Endodermal cell (in vitro differentiated cells): ENCODE data around the gene HTR1D. TPM values are rescaled to one million over a fixed set of nuclear protein-coding genes. Genes with fewer than 3 reads are reported as not detected.
A peak's percentile ranks its signal among the peaks of the same experiment; 100 is the strongest.

ENCODE experiments used
- DNase-seq: peaks from one replicate; pipeline ENCODE4 v3.0.0-alpha.2; 2017
- H3K27ac ChIP-seq: 2 replicates; pipeline ENCODE4 v1.5.1; 2013; ENCODE audit warnings: mild to moderate bottlenecking, low read depth, low read length, moderate library complexity
- H3K27me3 ChIP-seq: 2 replicates; pipeline ENCODE4 v1.6.1; 2013; ENCODE audit warnings: mild to moderate bottlenecking, low read length, moderate library complexity; ENCODE audit not compliant: insufficient read depth, control insufficient read depth, poor library complexity, severe bottlenecking
- H3K36me3 ChIP-seq: 2 replicates; pipeline ENCODE4 v1.7.0; 2013; ENCODE audit warnings: mild to moderate bottlenecking, low read length, moderate library complexity; ENCODE audit not compliant: control insufficient read depth, insufficient read depth
- H3K4me1 ChIP-seq: one replicate; pipeline ENCODE4 v1.7.0; 2013; ENCODE audit warnings: low read length; ENCODE audit not compliant: control insufficient read depth, insufficient read depth
- H3K4me3 ChIP-seq: 2 replicates; pipeline ENCODE4 v1.5.1; 2013; ENCODE audit warnings: mild to moderate bottlenecking, low read length, moderate library complexity
- H3K9ac ChIP-seq: 2 replicates; pipeline ENCODE4 v1.6.1; 2013; ENCODE audit warnings: mild to moderate bottlenecking, low read length, moderate library complexity; ENCODE audit not compliant: poor library complexity, severe bottlenecking; ENCODE audit errors: extremely low read depth
- H3K9me3 ChIP-seq: 2 replicates; pipeline ENCODE4 v1.6.1; 2013; ENCODE audit warnings: mild to moderate bottlenecking, low read length, moderate library complexity; ENCODE audit not compliant: control insufficient read depth
- H3K27ac Mint-ChIP-seq: 2 replicates; pipeline ENCODE4 v1.8.0; 2020; ENCODE audit warnings: mixed read lengths
- H3K27me3 Mint-ChIP-seq: 2 replicates; pipeline ENCODE4 v1.8.0; 2021; ENCODE audit warnings: mild to moderate bottlenecking, mixed read lengths; ENCODE audit not compliant: insufficient read depth
- H3K36me3 Mint-ChIP-seq: 2 replicates; pipeline ENCODE4 v1.8.0; 2020; ENCODE audit warnings: low read depth, mixed read lengths
- H3K4me1 Mint-ChIP-seq: 2 replicates; pipeline ENCODE4 v1.8.0; 2020; ENCODE audit warnings: mixed read lengths
- H3K4me3 Mint-ChIP-seq: 2 replicates; pipeline ENCODE4 v1.8.0; 2020; ENCODE audit warnings: mild to moderate bottlenecking, moderate library complexity, mixed read lengths
- H3K9me3 Mint-ChIP-seq: 2 replicates; pipeline ENCODE4 v1.8.0; 2020; ENCODE audit warnings: mild to moderate bottlenecking, mixed read lengths
- WGBS, 2 experiments: methylation state at CpG; one replicate each; pipeline versions ENCODE4 v1.1.5 to v1.1.7; 2013; ENCODE audit warnings: missing lambda C conversion rate in 2 of 2, mixed read lengths in 1 of 2; ENCODE audit not compliant: insufficient coverage in 1 of 2, insufficient read length in 1 of 2; 5-methylcytosine and 5-hydroxymethylcytosine counted together
- total RNA-seq, 2 donors: library from RNA; stranded (reverse); fragmentation: NEBNext Ultra II Directional in 1 of 2; extraction: Animal tissue kit (Norgen Biotek cat#: 25700) in 1 of 2; gene quantifications; 2 replicates in 1 of 2; 3 replicates in 1 of 2; pipeline ENCODE4 v1.2.1, GENCODE V29; 2021
- TF ChIP-seq, protein P1 (sequence below): fragments of 200-600 bp; sonication (generic); conservative IDR thresholded peaks from 2 replicates; pipeline ENCODE4 v1.5.0; 2021; ENCODE audit warnings: antibody characterized with exemption, mild to moderate bottlenecking

The HTR1D gene
- total RNA-seq, 2 donors from 2014 or later = 2.9 to 4.1 TPM

DNA sequence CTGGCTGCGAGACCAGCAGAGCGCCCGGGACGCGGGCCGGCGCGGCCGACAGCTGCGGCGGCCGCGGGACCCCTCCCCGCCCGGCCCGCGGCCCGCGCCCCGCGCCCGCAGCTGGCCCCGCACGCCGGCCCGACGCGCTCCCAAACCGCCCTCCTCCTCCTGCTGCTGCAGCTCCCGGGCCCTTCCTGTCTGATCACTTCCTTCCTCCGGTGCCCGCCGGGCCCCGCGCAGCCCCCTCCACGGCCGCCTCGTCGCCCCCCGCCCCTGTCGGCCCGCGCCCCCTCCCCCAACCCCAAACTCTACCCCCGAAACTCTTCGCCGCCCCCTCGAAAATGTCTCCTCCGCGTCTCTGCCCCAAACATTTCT lies 49.2 kb downstream of the HTR1D start:
- peak overlapping the region; percentile 92 for H3K4me3 Mint-ChIP-seq
- WGBS, 2 experiments = 0 to 1% methylated on average over 17 to 44 of the region's 49 CpGs
- peak overlapping the region; percentile 95 for H3K4me3 ChIP-seq
- no peaks in the 10 kb centered on the region for H3K9me3 Mint-ChIP-seq
- H3K27ac ChIP-seq = peak overlapping the region; percentile 95
- peak overlapping the region; percentile 94 for H3K9ac ChIP-seq
- TF ChIP-seq, protein P1, sequence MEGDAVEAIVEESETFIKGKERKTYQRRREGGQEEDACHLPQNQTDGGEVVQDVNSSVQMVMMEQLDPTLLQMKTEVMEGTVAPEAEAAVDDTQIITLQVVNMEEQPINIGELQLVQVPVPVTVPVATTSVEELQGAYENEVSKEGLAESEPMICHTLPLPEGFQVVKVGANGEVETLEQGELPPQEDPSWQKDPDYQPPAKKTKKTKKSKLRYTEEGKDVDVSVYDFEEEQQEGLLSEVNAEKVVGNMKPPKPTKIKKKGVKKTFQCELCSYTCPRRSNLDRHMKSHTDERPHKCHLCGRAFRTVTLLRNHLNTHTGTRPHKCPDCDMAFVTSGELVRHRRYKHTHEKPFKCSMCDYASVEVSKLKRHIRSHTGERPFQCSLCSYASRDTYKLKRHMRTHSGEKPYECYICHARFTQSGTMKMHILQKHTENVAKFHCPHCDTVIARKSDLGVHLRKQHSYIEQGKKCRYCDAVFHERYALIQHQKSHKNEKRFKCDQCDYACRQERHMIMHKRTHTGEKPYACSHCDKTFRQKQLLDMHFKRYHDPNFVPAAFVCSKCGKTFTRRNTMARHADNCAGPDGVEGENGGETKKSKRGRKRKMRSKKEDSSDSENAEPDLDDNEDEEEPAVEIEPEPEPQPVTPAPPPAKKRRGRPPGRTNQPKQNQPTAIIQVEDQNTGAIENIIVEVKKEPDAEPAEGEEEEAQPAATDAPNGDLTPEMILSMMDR = no peak
- H3K27me3 ChIP-seq = no peaks in the 10 kb centered on the region
- peaks cover 8% of the 10 kb centered on the region for H3K36me3 ChIP-seq
- peaks cover 2% of the 10 kb centered on the region for H3K36me3 Mint-ChIP-seq
- peaks cover 5% of the 10 kb centered on the region for H3K27me3 Mint-ChIP-seq
- no peak for DNase-seq
- H3K27ac Mint-ChIP-seq = peak overlapping the region; percentile 96
- H3K4me1 Mint-ChIP-seq = peaks cover 10% of the 10 kb centered on the region
- no peaks in the 10 kb centered on the region for H3K9me3 ChIP-seq
- no peaks in the 10 kb centered on the region for H3K4me1 ChIP-seq

DNA sequence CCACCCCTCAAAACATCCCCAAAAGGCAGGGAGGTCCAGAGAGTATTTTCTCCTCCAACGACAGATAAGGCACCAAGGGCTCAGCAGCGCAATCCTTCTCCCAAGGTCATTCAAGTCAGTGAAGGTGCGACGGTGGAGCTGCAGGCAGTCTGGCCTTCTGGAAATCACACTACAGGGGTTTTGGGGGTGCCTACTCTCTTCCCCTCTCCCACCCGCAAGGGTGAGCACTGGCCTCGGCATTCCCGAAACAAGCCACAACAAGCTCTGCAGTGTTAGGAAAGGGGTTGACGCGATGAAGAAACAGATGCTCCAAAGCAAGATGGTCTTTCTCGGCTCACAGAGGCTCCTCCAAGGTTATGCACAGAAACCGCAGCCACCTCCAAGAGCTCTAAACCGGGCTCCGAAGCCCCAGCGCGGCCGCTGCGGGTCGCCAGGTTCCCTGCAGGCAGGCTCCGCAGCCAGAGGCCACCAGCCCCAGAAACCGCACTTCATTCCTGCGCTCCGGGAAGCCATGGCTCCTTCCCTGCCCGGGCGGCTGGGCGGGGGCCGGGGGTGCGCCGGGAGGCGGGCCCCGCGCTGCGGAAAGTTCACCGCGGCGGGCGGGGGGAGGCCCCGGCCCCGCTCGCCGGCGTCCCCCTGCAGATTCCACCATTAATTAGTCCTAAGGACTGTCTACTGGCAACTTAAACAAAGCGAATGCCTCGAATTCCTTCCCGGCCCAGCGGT lies 49.8 kb downstream of the HTR1D start:
- peak; percentile 84 for DNase-seq
- H3K9me3 ChIP-seq = no peaks in the 10 kb centered on the region
- H3K9ac ChIP-seq = peak overlapping the region; percentile 94
- H3K4me1 ChIP-seq = no peaks in the 10 kb centered on the region
- Mint-ChIP-seq H3K27ac (peak overlapping the region; percentile 90), H3K4me1 (peaks cover 10% of the 10 kb centered on the region), H3K27me3 (peaks cover 5% of the 10 kb centered on the region), H3K9me3 (no peaks in the 10 kb centered on the region), H3K36me3 (peaks cover 2% of the 10 kb centered on the region), H3K4me3 (peak overlapping the region; percentile 92)
- TF ChIP-seq, protein P1 = no peak
- no peaks in the 10 kb centered on the region for H3K27me3 ChIP-seq
- H3K36me3 ChIP-seq = peaks cover 8% of the 10 kb centered on the region
- peak overlapping the region; percentile 95 for H3K4me3 ChIP-seq
- peak overlapping the region; percentile 93 for H3K27ac ChIP-seq
- 0% methylated on average over 18 to 45 of the region's 45 CpGs for WGBS, 2 experiments

DNA sequence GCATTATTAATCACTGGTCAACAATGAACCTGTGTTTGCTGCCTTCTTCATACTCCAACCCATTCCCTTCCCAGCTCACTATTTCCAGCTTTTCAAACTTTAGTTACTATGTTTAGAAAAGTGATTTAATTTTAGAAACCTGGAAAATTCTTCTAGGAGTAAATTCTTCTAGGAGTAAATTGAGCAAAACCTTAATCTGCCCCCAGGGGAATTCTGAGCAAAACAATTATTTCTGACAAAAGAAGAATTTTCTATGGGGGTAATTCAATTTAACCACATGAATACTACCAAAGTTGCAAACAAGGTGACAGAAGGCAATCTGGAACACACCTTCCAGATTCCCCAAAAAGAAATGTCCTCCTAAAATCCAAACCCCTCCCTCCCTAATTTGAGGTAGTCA lies 50.4 kb downstream of the HTR1D start:
- Mint-ChIP-seq H3K4me1 (peaks cover 10% of the 10 kb centered on the region), H3K9me3 (no peaks in the 10 kb centered on the region), H3K27ac (peak overlapping the region; percentile 90), H3K4me3 (peak overlapping the region; percentile 92), H3K27me3 (peaks cover 5% of the 10 kb centered on the region), H3K36me3 (peaks cover 2% of the 10 kb centered on the region)
- no peak for DNase-seq
- TF ChIP-seq, protein P1 = no peak
- no peaks in the 10 kb centered on the region for H3K9me3 ChIP-seq
- H3K36me3 ChIP-seq = peaks cover 8% of the 10 kb centered on the region
- H3K27me3 ChIP-seq = no peaks in the 10 kb centered on the region
- H3K4me3 ChIP-seq = peak overlapping the region; percentile 95
- no peaks in the 10 kb centered on the region for H3K4me1 ChIP-seq
- no peak overlapping the region for H3K27ac ChIP-seq
- H3K9ac ChIP-seq = peak overlapping the region; percentile 94
